Sigmoid colon (tissue), 4 donors: ENCODE data around the gene YIF1B.

Experiments used
- CTCF ChIP-seq, 4 experiments: fragments of 450-650 bp in 3 of 4; fragments of 200-600 bp in 1 of 4; IDR thresholded peaks; one replicate each; pipeline ENCODE4 v1.5.1; 2016 to 2019; ENCODE audit warnings: antibody characterized with exemption in 4 of 4, mild to moderate bottlenecking in 3 of 4, moderate library complexity in 2 of 4
- POLR2A ChIP-seq, 2 donors: fragments of 450-650 bp; IDR thresholded peaks; one replicate each; pipeline ENCODE4 v1.6.1; 2016; ENCODE audit warnings: antibody characterized with exemption in 2 of 2, mild to moderate bottlenecking in 2 of 2, moderate library complexity in 2 of 2
- POLR2AphosphoS5 ChIP-seq, 4 donors: sonication (generic); formaldehyde crosslinking; IDR thresholded peaks; one replicate each; pipeline ENCODE4 v1.6.1; 2017; ENCODE audit warnings: antibody characterized with exemption in 4 of 4

- TF ChIP-seq POLR2A (IDR thresholded peaks at IDR 0.05) (no peak), CTCF (IDR thresholded peaks at IDR 0.05) (no peak), POLR2AphosphoS5 (IDR thresholded peaks at IDR 0.05) (no peak)
These were observed 32.5 kb downstream of the YIF1B start for GRCh38 chr19:38283271-38283670.
